Stimulated activated CD4-positive, alpha-beta T cell treated with anti-CD3 and anti-CD28 coated beads, Interleukin-1b, Interleukin-23, amount 100 ng/mL, for 48 hours (primary cell): ENCODE data around the gene LILRB1.
"Not testable (repeated sequence)": the region's sequence is repeated elsewhere in the genome, so short reads cannot be mapped to it uniquely, and the experiment has no call there.

Experiments used
- DNase-seq: peaks from one replicate; pipeline ENCODE4 v3.0.0-alpha.2; 2020

Gene LILRB1

DNA sequence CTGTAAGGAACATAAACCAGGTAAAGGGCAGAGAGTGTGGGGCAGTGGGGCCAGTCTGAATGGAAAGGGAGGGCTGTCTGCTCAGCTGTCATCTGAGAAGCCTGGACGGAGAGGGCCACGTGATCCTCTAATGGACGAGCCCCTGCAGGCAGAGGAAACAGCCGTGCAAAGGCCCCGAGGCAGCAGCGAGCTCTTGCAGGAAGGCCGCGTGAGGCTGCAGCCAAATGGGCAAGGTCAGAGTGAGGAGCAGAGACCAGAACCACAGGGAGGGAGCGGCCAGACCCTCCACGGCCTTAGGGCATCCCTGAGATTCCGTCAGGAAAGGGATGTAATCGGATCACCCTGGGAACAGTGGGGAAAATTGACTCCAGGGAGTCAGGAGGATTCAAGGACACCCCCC, 36.9 kb downstream of the LILRB1 start:
- DNase-seq, result no peak

DNA sequence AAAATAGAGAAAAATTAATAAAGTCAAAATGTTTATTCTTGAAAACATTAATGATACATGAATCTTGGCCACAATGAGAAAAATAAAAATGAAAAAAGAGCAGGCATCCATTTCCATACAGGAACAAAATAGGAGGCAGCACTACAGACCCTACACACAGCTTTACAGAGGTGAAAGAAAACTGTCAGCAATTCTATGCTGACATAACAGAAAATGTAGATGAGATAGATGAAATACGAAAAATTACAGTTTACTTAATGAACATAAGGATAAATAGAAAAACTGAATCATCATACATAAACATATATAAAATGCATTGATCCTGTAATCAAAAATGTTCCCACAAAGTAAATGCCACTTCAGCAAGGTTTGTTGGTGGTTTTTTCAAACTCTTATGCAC, 38.1 kb downstream of the LILRB1 start:
- DNase-seq, result no peak

DNA sequence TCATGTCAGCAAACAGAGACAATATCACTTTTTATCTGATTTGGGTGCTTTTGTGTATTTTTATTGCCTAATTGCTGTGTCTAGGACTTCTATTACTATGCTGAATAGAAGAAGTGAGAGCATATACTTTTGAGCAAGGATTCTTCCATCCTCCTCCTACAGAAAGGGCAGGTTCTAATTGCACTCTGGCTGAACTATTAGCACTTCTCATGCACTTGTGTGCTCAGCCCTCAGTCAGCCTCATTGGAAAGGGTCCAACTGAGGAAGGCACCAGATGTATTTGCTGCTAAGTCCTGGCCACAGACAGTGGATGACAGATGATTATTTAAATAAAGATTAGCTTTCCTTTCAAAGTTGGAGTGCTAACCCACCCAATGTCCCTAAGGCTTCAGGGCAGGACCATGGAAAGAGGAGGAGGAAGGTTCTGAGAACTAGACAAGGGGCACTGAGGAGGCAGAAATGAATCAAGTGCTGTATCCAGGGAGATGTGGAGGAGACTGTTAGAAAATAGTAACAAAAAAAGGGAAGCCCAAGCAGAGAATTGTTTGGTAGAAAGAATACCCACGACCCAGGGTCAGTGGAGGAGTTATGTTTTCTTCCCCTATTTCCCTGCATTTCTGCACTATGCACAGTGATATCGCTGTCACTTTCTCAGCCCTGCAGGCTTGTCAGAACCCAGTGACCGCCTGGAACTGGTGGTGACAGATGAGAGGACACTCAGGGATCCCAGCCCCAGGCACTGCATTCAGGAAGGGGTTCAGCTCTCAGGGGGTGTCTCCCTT, 40.5 kb downstream of the LILRB1 start:
- DNase-seq, result no peak

DNA sequence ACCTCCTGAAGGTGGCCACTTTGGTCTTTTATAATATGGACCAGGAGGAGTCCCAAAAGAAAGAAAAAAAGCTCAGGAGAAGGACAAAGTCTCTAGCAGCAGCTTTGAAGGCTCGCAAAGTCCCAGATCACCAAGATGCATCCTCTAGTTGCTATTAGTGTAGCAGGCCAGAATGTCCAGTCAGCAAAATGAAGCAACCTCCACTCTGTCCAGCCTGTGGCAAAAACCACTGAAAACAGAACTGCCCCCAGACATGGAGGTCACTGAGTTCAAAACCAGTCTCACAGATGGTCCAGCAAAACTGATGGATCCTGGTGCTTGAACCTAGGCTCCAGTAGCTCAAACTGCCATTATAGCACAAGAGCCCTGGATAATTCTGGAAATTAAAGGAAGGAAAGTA, 42.9 kb downstream of the LILRB1 start:
- no peak for DNase-seq

DNA sequence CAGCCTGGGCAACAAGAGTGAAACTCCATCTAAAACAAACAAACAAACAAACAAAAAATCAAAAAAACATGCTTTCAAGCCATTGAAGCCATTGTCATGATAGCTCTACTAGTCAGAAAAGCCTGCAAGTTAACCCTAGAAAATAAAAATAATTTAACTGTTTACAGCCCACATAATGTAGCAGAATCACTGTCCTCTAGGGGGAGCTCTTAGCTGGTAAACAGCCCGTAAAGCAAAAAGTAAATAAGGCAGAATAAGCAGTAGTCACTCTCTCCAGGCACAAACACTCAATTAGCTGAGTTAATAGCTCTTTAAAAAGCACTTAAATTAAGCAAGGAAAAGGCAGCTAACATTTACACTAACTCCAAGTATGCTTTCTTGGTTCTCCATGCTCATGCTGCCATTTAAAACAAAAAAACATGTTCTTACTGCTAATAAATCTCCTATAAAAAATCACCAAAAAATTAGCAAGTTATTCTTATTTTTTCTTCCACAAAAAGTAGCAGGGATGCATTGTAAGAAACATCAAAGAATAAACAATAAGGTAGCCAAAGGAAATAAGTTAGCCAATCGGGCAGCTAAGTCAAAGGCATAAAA, 43.8 kb downstream of the LILRB1 start:
- DNase-seq, result no peak

DNA sequence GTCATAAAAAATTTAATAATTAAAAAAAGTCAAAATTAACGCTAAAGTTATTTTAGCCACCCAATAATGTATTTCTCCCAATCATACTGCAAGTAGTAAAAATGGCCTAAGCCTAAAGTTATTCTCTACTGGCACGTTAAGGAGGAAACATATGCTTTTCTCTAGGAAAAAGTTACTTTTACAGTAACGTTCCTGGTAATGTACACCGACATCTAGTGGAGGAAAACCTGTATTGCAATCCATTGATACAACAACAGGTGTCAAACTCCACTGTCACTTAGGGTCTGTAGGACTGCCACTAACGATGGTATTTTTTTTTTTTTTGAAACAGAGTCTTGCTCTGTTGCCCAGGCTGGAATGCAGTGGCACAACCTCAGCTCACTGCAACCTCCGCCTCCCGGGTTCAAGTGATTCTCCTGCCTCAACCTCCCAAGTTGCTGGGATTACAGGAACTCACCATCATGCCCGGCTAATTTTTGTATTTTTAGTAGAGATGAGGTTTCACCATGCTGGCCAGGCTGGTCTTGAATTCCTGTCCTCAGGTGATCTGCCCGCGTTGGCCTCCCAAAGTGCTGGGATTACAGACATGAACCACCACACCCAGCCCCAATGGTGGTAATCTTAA, 46.0 kb downstream of the LILRB1 start:
- DNase-seq, result not testable (repeated sequence)

DNA sequence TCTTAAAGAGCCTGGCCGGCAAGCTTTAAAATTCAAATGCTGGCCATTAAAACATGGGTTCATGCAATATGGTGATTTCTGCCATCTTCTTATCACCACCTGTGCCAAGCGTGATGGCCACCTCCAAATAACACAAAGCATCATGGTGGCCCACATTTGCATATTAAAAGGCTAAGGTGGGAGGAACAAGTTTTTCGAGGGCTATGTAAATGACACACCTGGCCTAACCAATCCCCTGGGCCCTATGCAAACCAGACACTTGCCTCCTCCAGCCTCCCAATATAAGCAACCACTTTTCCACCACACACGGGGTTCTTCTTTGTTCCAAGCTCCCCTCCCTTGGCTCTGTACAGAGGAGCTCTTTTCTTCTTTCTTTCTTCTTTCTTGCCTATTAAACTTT, 46.9 kb downstream of the LILRB1 start:
- no peak for DNase-seq

DNA sequence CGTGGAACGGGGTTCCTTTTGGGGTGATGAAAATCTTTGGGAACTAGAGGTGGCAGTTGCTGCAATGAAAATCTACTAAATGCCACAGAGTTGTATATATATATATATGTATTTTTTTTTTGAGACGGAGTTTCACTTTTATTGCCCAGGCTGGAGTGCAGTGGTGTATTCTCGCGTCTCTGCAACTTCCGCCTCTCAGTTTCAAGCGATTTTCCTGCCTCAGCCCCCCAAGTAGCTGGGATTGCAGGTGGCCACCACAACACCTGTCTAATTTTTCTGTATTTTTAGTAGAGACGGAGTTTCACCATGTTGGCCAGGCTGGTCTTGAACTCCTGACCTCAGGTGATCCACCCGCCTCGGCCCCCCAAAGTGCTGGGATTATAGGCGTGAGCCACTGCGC, 51.3 kb downstream of the LILRB1 start:
- not testable (repeated sequence) for DNase-seq

DNA sequence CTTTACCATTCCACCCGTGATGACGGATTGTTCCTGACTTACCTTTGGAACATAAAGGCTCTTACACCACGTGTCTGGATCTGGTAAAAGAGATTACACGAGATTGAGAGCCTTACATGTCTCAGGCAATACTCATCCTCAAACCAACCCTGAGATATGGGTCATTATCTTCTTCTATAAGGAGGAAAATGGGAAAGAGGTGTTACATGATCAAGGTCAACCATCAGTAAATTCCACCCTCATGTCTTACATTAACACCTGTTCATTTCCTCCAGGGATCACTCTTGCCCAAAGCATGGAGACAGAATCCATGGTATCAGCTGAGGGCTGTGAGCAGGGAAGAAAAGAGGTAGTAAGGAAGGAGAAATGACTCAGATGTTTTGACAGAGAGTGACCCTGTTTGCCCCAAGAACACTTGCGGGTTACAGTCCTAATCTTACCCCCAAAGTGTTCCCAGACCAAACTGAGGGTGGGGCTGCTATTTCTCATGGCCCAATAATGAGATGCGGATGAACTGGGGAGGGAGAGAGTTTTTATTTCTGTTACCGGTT, 52.1 kb downstream of the LILRB1 start:
- no peak for DNase-seq

DNA sequence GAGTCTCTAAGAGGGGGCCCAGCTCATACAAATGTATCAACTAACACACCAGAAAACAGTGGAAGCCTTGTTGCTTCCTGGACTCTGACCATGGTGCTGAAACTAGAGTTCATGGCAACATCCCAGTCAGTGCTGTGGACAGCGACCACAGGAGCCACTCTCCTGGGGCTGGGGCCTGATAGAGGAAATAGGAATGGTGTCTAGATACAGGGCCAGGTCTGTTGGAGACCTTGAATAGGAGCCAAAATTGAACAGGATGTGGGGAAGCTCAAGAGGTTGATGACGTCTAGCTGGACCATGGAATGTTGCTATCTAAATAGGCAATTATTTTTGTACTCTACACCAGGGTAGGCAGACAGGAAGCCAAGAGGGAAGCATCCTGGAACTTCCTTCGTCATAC, 54.2 kb downstream of the LILRB1 start:
- DNase-seq, result no peak
